Measurements from ENCODE around the gene SGK2. TPM values are rescaled to one million over a fixed set of nuclear protein-coding genes. Genes with fewer than 3 reads are reported as not detected.

Gene SGK2
- total RNA-seq, 1 experiment from 2014 or later, result not detected

DNA sequence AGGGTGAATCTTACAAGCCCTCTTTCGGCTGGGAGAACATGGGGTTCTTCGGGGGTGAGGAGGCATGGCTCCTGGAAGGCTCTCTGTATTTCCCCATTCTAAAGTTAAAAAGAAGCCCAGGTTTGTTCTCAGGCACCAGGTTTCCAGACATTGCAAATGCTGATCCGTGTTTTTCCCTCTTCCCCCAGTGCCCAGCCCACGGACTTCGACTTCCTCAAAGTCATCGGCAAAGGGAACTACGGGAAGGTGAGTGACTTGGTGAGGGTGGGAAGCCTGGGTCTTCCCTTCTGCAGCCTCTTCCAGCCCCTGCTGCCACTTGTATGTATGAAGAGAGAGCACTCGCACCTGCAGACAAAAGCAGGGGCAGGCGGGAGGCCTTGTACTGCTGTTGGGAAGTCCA, 8.7 kb downstream of the SGK2 start:
- WGBS (ENCODE audit: extremely low coverage, insufficient read length, low lambda C conversion rate), result no CpG with 5 or more reads among the region's 9 CpGs
- DNase-seq, result no peak

More for the DNA sequence above, 8.7 kb downstream of the SGK2 start:
- no peaks in the 10 kb centered on the region for H3K27me3 ChIP-seq (ENCODE audit: insufficient read depth, low read length)
- no peak overlapping the region for H2BK15ac ChIP-seq (ENCODE audit: low read depth, low read length)
- no peak overlapping the region for H2AFZ ChIP-seq (ENCODE audit: low read length)
- no peak overlapping the region for H2AK5ac ChIP-seq (ENCODE audit: insufficient read length, low read length)
- no peak overlapping the region for H3K18ac ChIP-seq (ENCODE audit: insufficient read length, low read depth, low read length)
- no peak overlapping the region for H2BK20ac ChIP-seq (ENCODE audit: low read depth, low read length, poor library complexity, severe bottlenecking)
- H3T11ph ChIP-seq (ENCODE audit: low read length), result no peak overlapping the region
- no peaks in the 10 kb centered on the region for H3K4me1 ChIP-seq (ENCODE audit: insufficient read depth, low read length)
- no peaks in the 10 kb centered on the region for H3K36me3 Mint-ChIP-seq (ENCODE audit: insufficient read depth in 1 of 3, low read depth in 3 of 3)
- no peaks in the 10 kb centered on the region for H3K79me2 ChIP-seq (ENCODE audit: insufficient read depth, low read length)
- H3K9ac ChIP-seq (ENCODE audit: extremely low read depth, insufficient read length, low read length), result no peak overlapping the region
- no peak overlapping the region for H3K4me2 ChIP-seq (ENCODE audit: insufficient read depth, insufficient read length, low read length)
- H3K14ac ChIP-seq (ENCODE audit: insufficient read depth, low read length), result no peak overlapping the region; the same call in 1 of the 2 replicates
- no peak overlapping the region for H3K4ac ChIP-seq (ENCODE audit: low read depth, low read length)
- H3K4me1 Mint-ChIP-seq, result peaks cover 3% of the 10 kb centered on the region in 2 experiments; a peak in 3 of 4 replicates
- no peak overlapping the region for H4K8ac ChIP-seq (replicated peaks; ENCODE audit: insufficient read length, low read depth, low read length)
- no peaks in the 10 kb centered on the region for H3K9me3 Mint-ChIP-seq
- no peak overlapping the region for H4K5ac ChIP-seq (ENCODE audit: insufficient read length, low read depth, low read length)
- H3K79me1 ChIP-seq (ENCODE audit: insufficient read depth, low read depth, low read length, poor library complexity, severe bottlenecking), result no peaks in the 10 kb centered on the region
- no peak overlapping the region for H3K23ac ChIP-seq (ENCODE audit: insufficient read length, low read depth, low read length)
- H3K27ac ChIP-seq (ENCODE audit: insufficient read length, low read depth, low read length), result no peak overlapping the region
- no peak overlapping the region for H2BK120ac ChIP-seq (ENCODE audit: low read depth, low read length, poor library complexity, severe bottlenecking)
- H2BK12ac ChIP-seq (ENCODE audit: insufficient read length, low read depth, low read length), result no peak overlapping the region
- no peaks in the 10 kb centered on the region for H3K9me3 ChIP-seq (ENCODE audit: control insufficient read depth, low read depth, low read length)
- no peaks in the 10 kb centered on the region for H3K23me2 ChIP-seq (ENCODE audit: insufficient read length, low read depth, low read length, poor library complexity, severe bottlenecking)
- no peak overlapping the region for H4K91ac ChIP-seq (ENCODE audit: insufficient read length, low read depth, low read length)
- H3K56ac ChIP-seq (ENCODE audit: insufficient read length, low read depth, low read length), result no peak overlapping the region
- no peaks in the 10 kb centered on the region for H3K27me3 Mint-ChIP-seq (ENCODE audit: low read depth)
- TF ChIP-seq, protein P1, sequence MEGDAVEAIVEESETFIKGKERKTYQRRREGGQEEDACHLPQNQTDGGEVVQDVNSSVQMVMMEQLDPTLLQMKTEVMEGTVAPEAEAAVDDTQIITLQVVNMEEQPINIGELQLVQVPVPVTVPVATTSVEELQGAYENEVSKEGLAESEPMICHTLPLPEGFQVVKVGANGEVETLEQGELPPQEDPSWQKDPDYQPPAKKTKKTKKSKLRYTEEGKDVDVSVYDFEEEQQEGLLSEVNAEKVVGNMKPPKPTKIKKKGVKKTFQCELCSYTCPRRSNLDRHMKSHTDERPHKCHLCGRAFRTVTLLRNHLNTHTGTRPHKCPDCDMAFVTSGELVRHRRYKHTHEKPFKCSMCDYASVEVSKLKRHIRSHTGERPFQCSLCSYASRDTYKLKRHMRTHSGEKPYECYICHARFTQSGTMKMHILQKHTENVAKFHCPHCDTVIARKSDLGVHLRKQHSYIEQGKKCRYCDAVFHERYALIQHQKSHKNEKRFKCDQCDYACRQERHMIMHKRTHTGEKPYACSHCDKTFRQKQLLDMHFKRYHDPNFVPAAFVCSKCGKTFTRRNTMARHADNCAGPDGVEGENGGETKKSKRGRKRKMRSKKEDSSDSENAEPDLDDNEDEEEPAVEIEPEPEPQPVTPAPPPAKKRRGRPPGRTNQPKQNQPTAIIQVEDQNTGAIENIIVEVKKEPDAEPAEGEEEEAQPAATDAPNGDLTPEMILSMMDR (conservative IDR thresholded peaks at IDR 0.05), result no peak
- no peak overlapping the region; a peak in 1 of 5 replicates for H3K4me3 Mint-ChIP-seq
- no peaks in the 10 kb centered on the region for H4K20me1 ChIP-seq (ENCODE audit: control insufficient read depth, insufficient read depth, insufficient read length)
- no peak overlapping the region for H2BK5ac ChIP-seq (ENCODE audit: insufficient read length, low read length)
- no peak overlapping the region for H3K27ac Mint-ChIP-seq
